GM12878 (cell line): ENCODE data around the gene EEF1E1. TPM values are rescaled to one million over a fixed set of nuclear protein-coding genes. Genes with fewer than 3 reads are reported as not detected.

Source experiments
- ATAC-seq: fragments of 200-7000 bp; cut with Tn5 transposase; 3 replicates; pipeline ENCODE4 v1.9.1; 2020; ENCODE audit warnings: mild to moderate bottlenecking, moderate library complexity
- BruUV-seq: library from RNA; stranded (reverse); fragments of 400-500 nt; replicated peaks from 2 replicates; lab custom pipeline; 2021; lab: Mats Ljungman, UMichigan
- CTCF ChIA-PET: fragments of 300-600 bp; sonication (Branson Sonifier 250); formaldehyde crosslinking; extraction: SDS; loops from one replicate; lab custom pipeline; 2021; ENCODE audit warnings: inconsistent platforms; lab: Yijun Ruan, JAX
- POLR2A ChIA-PET: fragments of 350-600 bp; formaldehyde crosslinking; extraction: SDS; loops from one replicate; lab custom pipeline; 2021; ENCODE audit warnings: inconsistent platforms; lab: Charles Lee
- RAD21 ChIA-PET: fragments of 300-600 bp; sonication (Branson Sonifier 250); formaldehyde crosslinking; loops from one replicate; lab custom pipeline; 2023; ENCODE audit warnings: antibody characterized with exemption; ENCODE audit not compliant: unreplicated experiment; lab: Charles Lee
- SMC1A ChIA-PET: fragments of 300-600 bp; sonication (Branson Sonifier 250); formaldehyde crosslinking; loops from one replicate; lab custom pipeline; 2023; ENCODE audit not compliant: unreplicated experiment, uncharacterized antibody; lab: Charles Lee
- DNase-seq: peaks from one replicate; pipeline ENCODE4 v3.0.0-alpha.2; 2011; ENCODE audit warnings: low read depth, low spot score
- FAIRE-seq: peaks from 3 replicates; lab custom pipeline; 2011; peaks lifted over from hg19 to GRCh38; lab: Jason Lieb, UNC
- H2AFZ ChIP-seq: 2 replicates; pipeline ENCODE4 v1.6.0; 2011; ENCODE audit warnings: low read depth, low read length, control low read depth; ENCODE audit not compliant: control insufficient read depth
- H3K27ac ChIP-seq: 2 replicates; pipeline ENCODE4 v1.5.1; 2011; ENCODE audit warnings: control low read depth; ENCODE audit not compliant: control insufficient read depth, insufficient read depth
- H3K27me3 ChIP-seq, 2 experiments: replicated peaks in 1 of 2; 2 replicates each; pipeline versions ENCODE4 v1.6.0 to v1.6.1; 2011; ENCODE audit warnings: low read length in 1 of 2; ENCODE audit not compliant: control insufficient read depth in 2 of 2, insufficient read depth in 2 of 2
- H3K36me3 ChIP-seq, 2 experiments: 2 replicates each; pipeline ENCODE4 v1.5.1; 2011; ENCODE audit warnings: low read length in 1 of 2; ENCODE audit not compliant: control insufficient read depth in 2 of 2, insufficient read depth in 2 of 2
- H3K4me1 ChIP-seq: 2 replicates; pipeline ENCODE4 v1.6.1; 2011; ENCODE audit warnings: mild to moderate bottlenecking, low read length, moderate library complexity, mixed read lengths; ENCODE audit not compliant: control insufficient read depth, insufficient read depth
- H3K4me2 ChIP-seq: 2 replicates; pipeline ENCODE4 v1.6.0; 2011; ENCODE audit warnings: control low read depth; ENCODE audit not compliant: control insufficient read depth, insufficient read depth
- H3K4me3 ChIP-seq: fragments of 200-600 bp; sonication (generic); 2 replicates; pipeline ENCODE4 v1.5.1; 2016
- H3K79me2 ChIP-seq: 2 replicates; pipeline ENCODE4 v1.6.0; 2011; ENCODE audit warnings: low read length; ENCODE audit not compliant: control insufficient read depth, insufficient read depth
- H3K9ac ChIP-seq: 2 replicates; pipeline ENCODE4 v1.8.0; 2011; ENCODE audit warnings: low read length, control low read depth, mixed read lengths; ENCODE audit not compliant: control insufficient read depth, insufficient read depth
- H3K9me3 ChIP-seq: replicated peaks from 3 replicates; pipeline ENCODE4 v1.5.1; 2011; ENCODE audit warnings: mild to moderate bottlenecking, low read length; ENCODE audit not compliant: control insufficient read depth, insufficient read depth
- H4K20me1 ChIP-seq: 2 replicates; pipeline ENCODE4 v1.6.0; 2011; ENCODE audit not compliant: control insufficient read depth, insufficient read depth
- CHD2 ChIP-seq: IDR thresholded peaks from 2 replicates; pipeline ENCODE4 v1.6.1; 2011; ENCODE audit warnings: low read depth, low read length, improper control_type of control experiment, borderline replicate concordance
- CTCF ChIP-seq, 3 experiments: IDR thresholded peaks in 2 of 3; conservative IDR thresholded peaks in 1 of 3; 2 replicates each; pipeline ENCODE4 v1.5.1; 2011; ENCODE audit warnings: low read depth in 3 of 3, low read length in 3 of 3, mild to moderate bottlenecking in 3 of 3, control low read depth in 2 of 3, moderate library complexity in 2 of 3, inconsistent platforms in 1 of 3, mixed read lengths in 1 of 3; ENCODE audit not compliant: control insufficient read depth in 2 of 3, insufficient read depth in 1 of 3; ENCODE audit errors: extremely low read depth in 1 of 3
- MLLT1 ChIP-seq: fragments of 450-650 bp; IDR thresholded peaks from 2 replicates; pipeline ENCODE4 v1.6.1; 2016; ENCODE audit warnings: mild to moderate bottlenecking
- RAD21 ChIP-seq: IDR thresholded peaks from 2 replicates; pipeline ENCODE4 v1.6.1; 2011; ENCODE audit warnings: mild to moderate bottlenecking, low read depth, low read length, moderate library complexity; ENCODE audit not compliant: insufficient read depth
- WGBS: methylation state at CpG from one replicate; pipeline ENCODE4 v1.1.6; 2016; ENCODE audit warnings: low lambda C conversion rate; ENCODE audit not compliant: insufficient replicate concordance, insufficient coverage; ENCODE audit errors: missing lambda C conversion rate; 5-methylcytosine and 5-hydroxymethylcytosine counted together
- in situ Hi-C: fragments of 300-500 bp; cut with MboI; formaldehyde crosslinking; loops from 9 replicates; pipeline ENCODE4 v1.14.3; 2018; ENCODE audit warnings: mixed read lengths
- intact Hi-C: fragments of 100-400 bp; cut with micrococcal nuclease; formaldehyde crosslinking; loops from one replicate; pipeline ENCODE4 v1.14.2; 2022; ENCODE audit not compliant: unreplicated experiment
- polyA plus RNA-seq, 11 experiments: library from polyadenylated mRNA; depleted of rRNA in 4 of 11; unstranded in 6 of 11; stranded (reverse) in 5 of 11; fragments of >200 nt; fragmentation: Nextera tagmentation in 4 of 11; fragmentation: Illumina TruSeq in 1 of 11; extraction: Ambion mirVana in 4 of 11; extraction: Trizol in 1 of 11; gene quantifications; 1 replicate in 1 of 11; 2 replicates in 10 of 11; pipeline versions ENCODE4 v1.2.1 to v1.2.3, GENCODE V29; 2011 to 2016; ENCODE audit warnings: inconsistent platforms in 2 of 11, missing spikeins in 2 of 11, low read depth in 1 of 11
- total RNA-seq, 4 experiments: library from RNA; depleted of rRNA in 3 of 4; stranded (reverse); fragments of >200 nt in 3 of 4; fragmentation: Illumina TruSeq in 1 of 4; extraction: Trizol in 1 of 4; gene quantifications; 2 replicates each; pipeline versions ENCODE4 v1.2.1 to v1.2.3, GENCODE V29; 2013 to 2021

The EEF1E1 gene
- total and polyA plus RNA-seq, 10 of the 15 experiments (the other 5 are each of a cell fraction or from before 2014, with no cell fraction given), result 55.3 to 668 (median 121) TPM

GRCh38 chr6:8066108-8066507, 36.2 kb downstream of the EEF1E1 start:
- no peak for TF ChIP-seq CHD2
- TF ChIP-seq CTCF (IDR thresholded peaks at IDR 0.05 in 2 of 3, conservative IDR thresholded peaks at IDR 0.05 in 1 of 3; ENCODE audit: control insufficient read depth in 2 of 3, extremely low read depth in 1 of 3, insufficient read depth in 1 of 3, low read depth in 3 of 3, low read length in 3 of 3), result peak in 2 of 3 experiments; percentile 28 to 29; a peak in 2 of 6 replicates
- 0 out of 2 replicates have a peak, but pooled peaks have one; percentile 5 for TF ChIP-seq MLLT1
- 0 out of 2 replicates have a peak, but pooled peaks have one; percentile 7 for TF ChIP-seq RAD21
- TF ChIP-seq, all 136 proteins: peak for 3
- in situ Hi-C loops (no loop called here), intact Hi-C loops (no loop called here)
- peak overlapping the region; percentile 87 for H2AFZ ChIP-seq
- H3K9ac ChIP-seq, result no peak overlapping the region
- WGBS, result 95% methylated on average over 4 of the region's 4 CpGs
- H4K20me1 ChIP-seq, result no peaks in the 10 kb centered on the region
- ATAC-seq, result no peak
- peak overlapping the region; percentile 70 for H3K4me2 ChIP-seq
- FAIRE-seq, result no peak
- no TSS peak for BruUV-seq
- H3K79me2 ChIP-seq, result peaks cover 11% of the 10 kb centered on the region
- peaks cover 0 to 3% of the 10 kb centered on the region in 2 experiments; a peak in 1 of 4 replicates for H3K36me3 ChIP-seq
- H3K27me3 ChIP-seq, result no peaks in the 10 kb centered on the region
- no peak overlapping the region for H3K4me3 ChIP-seq
- POLR2A ChIA-PET, result interaction anchor here (0.7 to 3.0 kb wide), 2 partner anchors 36 to 158 kb away, joined by 3 to 21 read pairs; partner anchors contain the start of gene EEF1E1
- CTCF ChIA-PET, result interaction anchor here (1.2 to 3.8 kb wide), 3 partner anchors 13 to 153 kb away, joined by 3 to 20 read pairs (median 4); partner anchors contain the start of gene EEF1E1
- H3K27ac ChIP-seq, result peak overlapping the region; percentile 91
- H3K4me1 ChIP-seq, result peaks cover 20% of the 10 kb centered on the region
- SMC1A ChIA-PET, result interaction anchor here (0.7 to 4.4 kb wide), 7 partner anchors 15 to 351 kb away, joined by 3 to 14 read pairs (median 4); no protein-coding TSS in a partner anchor
- RAD21 ChIA-PET, result interaction anchor here (0.8 to 2.7 kb wide), 3 partner anchors 34 to 153 kb away, joined by 3 to 20 read pairs (median 10); partner anchors contain the start of gene EEF1E1
- DNase-seq, result no peak
- H3K9me3 ChIP-seq, result no peaks in the 10 kb centered on the region
